Astrocyte of the spinal cord (primary cell): ENCODE measurements around the gene CINP.

Source experiments
- DNase-seq: peaks from one replicate; pipeline ENCODE4 v3.0.0; 2011; ENCODE audit warnings: low read depth, low spot score
- H3K4me3 ChIP-seq: 2 replicates; pipeline ENCODE4 v1.5.1; 2011; ENCODE audit warnings: low read depth, mild to moderate bottlenecking, low read length, moderate library complexity
- in situ Hi-C: cut with HindIII; loops from 2 replicates; pipeline ENCODE4 v1.10.0; 2017; ENCODE audit warnings: low sequenced_read_pairs
- TF ChIP-seq, protein P1 (sequence below): IDR thresholded peaks from 2 replicates; pipeline ENCODE4 v1.5.1; 2012; ENCODE audit warnings: low read depth, mild to moderate bottlenecking, low read length, inconsistent platforms

Gene CINP

GRCh38 chr14:102362545-102363181 lies at the start of gene CINP, which contains the start of gene TECPR2:
CINP (minus strand) TSS chr14:102362890; CDS start chr14:102362851, 39 bp downstream.
TECPR2 (plus strand) TSS chr14:102362941; CDS start chr14:102376722, 13,781 bp downstream.
- TF ChIP-seq, protein P1, sequence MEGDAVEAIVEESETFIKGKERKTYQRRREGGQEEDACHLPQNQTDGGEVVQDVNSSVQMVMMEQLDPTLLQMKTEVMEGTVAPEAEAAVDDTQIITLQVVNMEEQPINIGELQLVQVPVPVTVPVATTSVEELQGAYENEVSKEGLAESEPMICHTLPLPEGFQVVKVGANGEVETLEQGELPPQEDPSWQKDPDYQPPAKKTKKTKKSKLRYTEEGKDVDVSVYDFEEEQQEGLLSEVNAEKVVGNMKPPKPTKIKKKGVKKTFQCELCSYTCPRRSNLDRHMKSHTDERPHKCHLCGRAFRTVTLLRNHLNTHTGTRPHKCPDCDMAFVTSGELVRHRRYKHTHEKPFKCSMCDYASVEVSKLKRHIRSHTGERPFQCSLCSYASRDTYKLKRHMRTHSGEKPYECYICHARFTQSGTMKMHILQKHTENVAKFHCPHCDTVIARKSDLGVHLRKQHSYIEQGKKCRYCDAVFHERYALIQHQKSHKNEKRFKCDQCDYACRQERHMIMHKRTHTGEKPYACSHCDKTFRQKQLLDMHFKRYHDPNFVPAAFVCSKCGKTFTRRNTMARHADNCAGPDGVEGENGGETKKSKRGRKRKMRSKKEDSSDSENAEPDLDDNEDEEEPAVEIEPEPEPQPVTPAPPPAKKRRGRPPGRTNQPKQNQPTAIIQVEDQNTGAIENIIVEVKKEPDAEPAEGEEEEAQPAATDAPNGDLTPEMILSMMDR: no peak
- DNase-seq: peak; percentile 96
- H3K4me3 ChIP-seq: peak within 1 kb of the TSS; percentile 84
- in situ Hi-C loops: no loop called here

DNA sequence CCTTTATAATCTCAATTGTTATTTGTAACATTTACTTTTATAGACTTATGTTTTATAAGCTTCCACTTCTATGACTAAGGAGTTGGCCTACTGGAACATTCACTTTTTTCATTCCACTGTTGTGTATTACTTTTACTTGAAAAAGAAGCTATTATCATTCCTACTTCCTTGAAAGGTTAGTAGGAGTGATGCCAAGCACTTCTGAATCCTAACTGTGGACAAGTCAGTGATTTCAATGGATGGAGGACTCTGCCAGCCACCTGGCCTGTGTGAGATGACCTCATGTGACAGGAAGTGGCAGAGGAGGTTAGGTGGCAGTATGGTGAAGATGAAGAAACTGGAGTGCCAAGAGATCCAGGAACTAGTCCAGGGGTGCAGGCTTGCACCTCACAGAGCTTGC lies 46.0 kb upstream of the CINP start:
- no peak for DNase-seq
- TF ChIP-seq, protein P1: no peak
- in situ Hi-C loops: no loop called here
- H3K4me3 ChIP-seq: no peak overlapping the region

GRCh38 chr14:102407258-102407657 lies 44.6 kb upstream of the CINP start:
- TF ChIP-seq, protein P1: no peak
- in situ Hi-C loops: no loop called here
- H3K4me3 ChIP-seq: no peak overlapping the region
- DNase-seq: no peak

DNA sequence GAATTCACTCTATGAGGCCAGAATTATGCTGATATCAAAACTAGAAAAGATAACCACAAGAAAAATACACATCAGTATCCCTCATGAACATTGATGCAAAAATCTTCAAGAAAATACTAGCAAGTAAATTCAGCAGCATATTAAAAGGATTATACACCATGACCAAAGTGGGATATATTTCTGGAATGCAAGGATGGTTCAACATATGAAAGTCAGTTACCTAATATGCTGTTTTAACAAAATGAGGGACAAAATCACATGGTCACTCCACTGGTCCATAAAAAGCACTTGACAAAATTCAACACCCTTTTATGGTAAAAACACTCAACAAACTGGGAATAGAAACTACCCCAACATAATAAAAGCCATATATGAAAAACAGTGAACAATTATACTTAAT lies 40.3 kb upstream of the CINP start:
- no peak overlapping the region for H3K4me3 ChIP-seq
- TF ChIP-seq, protein P1: no peak
- in situ Hi-C loops: no loop called here
- peak; percentile 22 for DNase-seq

- TF ChIP-seq, protein P1: no peak
- DNase-seq: no peak
- no peak overlapping the region for H3K4me3 ChIP-seq
- in situ Hi-C loops: no loop called here
Measured at GRCh38 chr14:102396521-102396920, 33.8 kb upstream of the CINP start.

DNA sequence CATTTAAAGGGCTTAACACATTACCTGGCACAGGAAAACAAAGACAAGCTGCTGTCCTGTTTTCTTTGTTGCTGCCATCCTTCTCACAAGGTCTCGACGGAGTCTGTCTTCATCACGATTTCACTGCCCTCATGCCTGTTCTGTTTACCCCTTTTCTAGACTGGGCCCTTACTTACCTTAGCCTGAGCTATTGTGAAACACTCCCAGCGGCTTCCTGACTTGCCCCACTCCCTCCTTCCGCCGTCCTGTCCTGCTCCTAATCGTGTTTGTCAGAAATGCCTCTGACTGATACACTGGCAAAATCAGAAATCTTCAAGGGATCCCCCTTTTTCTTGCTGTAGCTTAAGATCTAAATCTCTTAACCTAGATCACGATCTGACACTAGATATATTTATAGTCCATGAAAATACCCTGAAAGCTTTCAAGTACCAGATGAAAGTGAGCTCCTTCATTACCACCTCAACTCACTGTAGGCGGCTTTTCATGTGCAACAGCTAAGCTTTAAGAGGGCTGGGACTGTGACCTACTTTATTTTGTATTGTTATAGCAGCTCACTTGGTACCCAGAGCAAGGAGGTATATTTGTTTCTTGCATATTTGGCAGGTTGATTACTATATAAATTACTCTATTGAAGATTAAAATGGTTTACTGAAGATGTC lies 32.2 kb upstream of the CINP start:
- no peak overlapping the region for H3K4me3 ChIP-seq
- TF ChIP-seq, protein P1: no peak
- in situ Hi-C loops: no loop called here
- DNase-seq: no peak
